MM.1S (cell line): ENCODE results near the gene PTPRD.

Experiments
- DNase-seq: peaks from one replicate; pipeline ENCODE4 v3.0.0-alpha.2; 2015
- H2AFZ ChIP-seq: fragments of 300-600 bp; sonication (generic); 2 replicates; pipeline ENCODE4 v1.6.0; 2016; ENCODE audit warnings: antibody characterized with exemption, low read length
- H3F3A ChIP-seq: fragments of 300-600 bp; sonication (generic); 2 replicates; pipeline ENCODE4 v1.6.1; 2016; ENCODE audit warnings: mild to moderate bottlenecking, antibody characterized with exemption, low read length, moderate library complexity, mixed read lengths; ENCODE audit not compliant: insufficient read depth
- H3K27ac ChIP-seq: fragments of 300-600 bp; sonication (generic); 2 replicates; pipeline ENCODE4 v1.5.1; 2016; ENCODE audit warnings: mild to moderate bottlenecking, low read length
- H3K27me3 ChIP-seq: fragments of 300-600 bp; sonication (generic); replicated peaks from 2 replicates; pipeline ENCODE4 v1.6.0; 2016; ENCODE audit warnings: low read length; ENCODE audit not compliant: insufficient read depth
- H3K36me3 ChIP-seq: fragments of 300-600 bp; sonication (generic); replicated peaks from 2 replicates; pipeline ENCODE4 v1.6.1; 2016; ENCODE audit warnings: mild to moderate bottlenecking, low read length, mixed read lengths; ENCODE audit not compliant: insufficient read depth
- H3K4me1 ChIP-seq: fragments of 300-600 bp; sonication (generic); 2 replicates; pipeline ENCODE4 v1.6.1; 2016; ENCODE audit warnings: low read length, mixed read lengths
- H3K4me2 ChIP-seq: fragments of 300-600 bp; sonication (generic); 2 replicates; pipeline ENCODE4 v1.6.0; 2016; ENCODE audit warnings: low read depth, low read length
- H3K4me3 ChIP-seq: fragments of 300-600 bp; sonication (generic); 2 replicates; pipeline ENCODE4 v1.5.1; 2016; ENCODE audit warnings: low read length, mixed read lengths
- H3K79me2 ChIP-seq: fragments of 300-600 bp; sonication (generic); 2 replicates; pipeline ENCODE4 v1.6.1; 2016; ENCODE audit warnings: mixed run types, low read length, mixed read lengths
- H3K9ac ChIP-seq: fragments of 300-600 bp; sonication (generic); 2 replicates; pipeline ENCODE4 v1.6.1; 2016; ENCODE audit warnings: low read length, mixed read lengths
- H3K9me2 ChIP-seq: fragments of 300-600 bp; sonication (generic); replicated peaks from 2 replicates; pipeline ENCODE4 v1.6.1; 2016; ENCODE audit warnings: mild to moderate bottlenecking, low read length, mixed read lengths; ENCODE audit not compliant: insufficient read depth
- H3K9me3 ChIP-seq: fragments of 300-600 bp; sonication (generic); replicated peaks from 2 replicates; pipeline ENCODE4 v1.6.1; 2016; ENCODE audit warnings: mild to moderate bottlenecking, low read length, mixed read lengths; ENCODE audit not compliant: insufficient read depth
- H4K20me1 ChIP-seq: fragments of 300-600 bp; sonication (generic); 2 replicates; pipeline ENCODE4 v1.6.1; 2016; ENCODE audit warnings: mild to moderate bottlenecking, low read length, moderate library complexity, mixed read lengths; ENCODE audit not compliant: insufficient read depth
- EZH2 ChIP-seq: fragments of 300-600 bp; sonication (generic); optimal IDR thresholded peaks from 2 replicates; pipeline ENCODE3; 2017; ENCODE audit warnings: low read depth, mild to moderate bottlenecking, antibody characterized with exemption, low read length, mixed read lengths
- EZH2phosphoT487 ChIP-seq: fragments of 300-600 bp; sonication (generic); IDR thresholded peaks from 2 replicates; pipeline ENCODE4 v1.6.1; 2018; ENCODE audit warnings: antibody characterized with exemption, low read length
- TF ChIP-seq, protein P1 (sequence below): fragments of 300-600 bp; sonication (generic); IDR thresholded peaks from 2 replicates; pipeline ENCODE4 v1.5.1; 2016; ENCODE audit warnings: antibody characterized with exemption, low read length, mixed read lengths

The PTPRD gene

DNA sequence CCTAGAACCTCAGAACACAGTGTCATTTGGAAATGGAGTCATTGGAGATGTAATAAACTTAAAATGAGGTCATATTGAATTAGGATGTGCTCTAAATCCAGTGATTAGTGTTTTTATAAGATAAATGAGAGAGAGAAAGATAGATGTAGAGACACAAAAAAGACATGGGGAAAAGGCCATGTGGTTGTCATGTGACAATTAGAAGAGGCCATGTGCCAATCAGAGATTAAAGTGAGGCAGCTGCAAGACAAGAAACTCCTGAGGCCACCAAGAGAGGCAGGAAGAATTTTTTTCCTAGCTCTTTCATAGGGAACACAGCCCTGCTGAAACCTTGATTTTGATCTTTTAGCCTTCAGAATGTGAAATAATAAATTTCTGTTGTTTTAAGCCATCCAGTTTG lies 1307.2 kb downstream of the PTPRD start:
- H3K27me3 ChIP-seq, result no peaks in the 10 kb centered on the region
- H3K36me3 ChIP-seq, result no peaks in the 10 kb centered on the region
- H4K20me1 ChIP-seq, result no peaks in the 10 kb centered on the region
- no peak overlapping the region for H2AFZ ChIP-seq
- TF ChIP-seq EZH2 (no peak), EZH2phosphoT487 (no peak)
- TF ChIP-seq, protein P1, sequence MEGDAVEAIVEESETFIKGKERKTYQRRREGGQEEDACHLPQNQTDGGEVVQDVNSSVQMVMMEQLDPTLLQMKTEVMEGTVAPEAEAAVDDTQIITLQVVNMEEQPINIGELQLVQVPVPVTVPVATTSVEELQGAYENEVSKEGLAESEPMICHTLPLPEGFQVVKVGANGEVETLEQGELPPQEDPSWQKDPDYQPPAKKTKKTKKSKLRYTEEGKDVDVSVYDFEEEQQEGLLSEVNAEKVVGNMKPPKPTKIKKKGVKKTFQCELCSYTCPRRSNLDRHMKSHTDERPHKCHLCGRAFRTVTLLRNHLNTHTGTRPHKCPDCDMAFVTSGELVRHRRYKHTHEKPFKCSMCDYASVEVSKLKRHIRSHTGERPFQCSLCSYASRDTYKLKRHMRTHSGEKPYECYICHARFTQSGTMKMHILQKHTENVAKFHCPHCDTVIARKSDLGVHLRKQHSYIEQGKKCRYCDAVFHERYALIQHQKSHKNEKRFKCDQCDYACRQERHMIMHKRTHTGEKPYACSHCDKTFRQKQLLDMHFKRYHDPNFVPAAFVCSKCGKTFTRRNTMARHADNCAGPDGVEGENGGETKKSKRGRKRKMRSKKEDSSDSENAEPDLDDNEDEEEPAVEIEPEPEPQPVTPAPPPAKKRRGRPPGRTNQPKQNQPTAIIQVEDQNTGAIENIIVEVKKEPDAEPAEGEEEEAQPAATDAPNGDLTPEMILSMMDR, result no peak
- no peaks in the 10 kb centered on the region for H3K9me3 ChIP-seq
- H3K9ac ChIP-seq, result no peak overlapping the region
- DNase-seq, result no peak
- H3K79me2 ChIP-seq, result no peaks in the 10 kb centered on the region
- H3K4me2 ChIP-seq, result no peak overlapping the region
- no peaks in the 10 kb centered on the region for H3F3A ChIP-seq
- no peak overlapping the region for H3K27ac ChIP-seq
- H3K4me1 ChIP-seq, result no peaks in the 10 kb centered on the region
- no peaks in the 10 kb centered on the region for H3K9me2 ChIP-seq
- H3K4me3 ChIP-seq, result no peak overlapping the region

DNA sequence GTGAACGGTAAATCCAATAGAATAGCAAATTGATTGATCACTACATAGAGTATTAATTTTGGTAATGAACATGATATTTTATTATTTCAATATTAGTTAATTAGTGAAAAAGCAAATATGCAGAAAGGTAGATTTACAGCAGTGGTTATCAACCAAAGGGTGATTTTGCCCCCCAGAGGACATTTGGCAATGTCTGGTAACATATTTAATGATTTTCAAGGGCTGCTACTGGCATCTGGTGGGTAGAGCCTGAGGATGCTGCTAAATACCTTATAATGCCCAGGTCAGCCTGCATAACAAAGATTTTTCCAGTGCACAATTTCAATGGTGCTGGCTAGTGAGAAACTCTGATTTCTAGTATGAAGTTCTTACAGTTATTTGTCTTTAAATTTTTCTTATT lies 1313.7 kb downstream of the PTPRD start:
- H3K27me3 ChIP-seq, result no peaks in the 10 kb centered on the region
- H3K4me2 ChIP-seq, result no peak overlapping the region
- peaks cover 5% of the 10 kb centered on the region for H3K4me1 ChIP-seq
- H3K9me3 ChIP-seq, result no peaks in the 10 kb centered on the region
- H3K79me2 ChIP-seq, result no peaks in the 10 kb centered on the region
- no peak for DNase-seq
- H3K9me2 ChIP-seq, result no peaks in the 10 kb centered on the region
- no peak overlapping the region for H3K4me3 ChIP-seq
- H2AFZ ChIP-seq, result no peak overlapping the region
- H3K36me3 ChIP-seq, result no peaks in the 10 kb centered on the region
- H4K20me1 ChIP-seq, result no peaks in the 10 kb centered on the region
- no peak overlapping the region for H3K27ac ChIP-seq
- TF ChIP-seq EZH2phosphoT487, result no peak
- TF ChIP-seq, protein P1, result 0 out of 2 replicates have a peak, but pooled peaks have one; percentile 8
- H3F3A ChIP-seq, result no peaks in the 10 kb centered on the region; the same call in 1 of the 2 replicates
- H3K9ac ChIP-seq, result no peak overlapping the region

DNA sequence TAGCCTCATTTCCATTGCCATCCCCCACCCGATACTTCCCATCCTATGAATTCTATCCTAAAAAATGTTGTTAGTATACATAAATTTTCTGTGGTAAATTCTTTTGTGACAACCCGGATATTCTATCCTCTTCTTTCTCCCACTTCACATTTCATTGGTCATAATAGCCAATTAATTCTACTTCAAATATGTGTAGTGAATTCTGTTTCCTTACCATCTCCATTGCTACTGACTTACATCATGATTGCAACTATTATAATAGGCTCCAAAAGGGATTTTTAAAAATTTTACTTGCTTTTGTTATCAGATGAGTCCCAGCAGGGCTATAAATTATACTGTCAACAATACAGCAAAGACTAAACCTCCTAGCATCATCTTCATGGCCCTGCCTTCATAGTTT lies 1326.8 kb downstream of the PTPRD start:
- TF ChIP-seq, protein P1, result no peak
- TF ChIP-seq EZH2 (no peak), EZH2phosphoT487 (no peak)
- Histone ChIP-seq H3K27ac (no peak overlapping the region), H3K9me3 (no peaks in the 10 kb centered on the region), H2AFZ (no peak overlapping the region), H3K4me1 (no peaks in the 10 kb centered on the region), H3F3A (no peaks in the 10 kb centered on the region), H3K9ac (no peak overlapping the region), H3K36me3 (no peaks in the 10 kb centered on the region), H3K27me3 (no peaks in the 10 kb centered on the region), H3K4me2 (no peak overlapping the region), H4K20me1 (no peaks in the 10 kb centered on the region), H3K9me2 (no peaks in the 10 kb centered on the region), H3K4me3 (no peak overlapping the region), H3K79me2 (no peaks in the 10 kb centered on the region)
- DNase-seq, result no peak
